ENCODE measurements around the gene ZNF12. TPM values are rescaled to one million over a fixed set of nuclear protein-coding genes. Genes with fewer than 3 reads are reported as not detected.
"Not testable (repeated sequence)": the region's sequence is repeated elsewhere in the genome, so short reads cannot be mapped to it uniquely, and the experiment has no call there.

Gene ZNF12
- total RNA-seq, 1 donor from 2014 or later: 29.0 TPM

- no peak for DNase-seq (ENCODE audit: low spot score)
Measured at GRCh38 chr7:6691609-6692106, 15.1 kb downstream of the ZNF12 start.

GRCh38 chr7:6691103-6691502, 15.6 kb downstream of the ZNF12 start:
- no peak for DNase-seq (ENCODE audit: low spot score)

DNA sequence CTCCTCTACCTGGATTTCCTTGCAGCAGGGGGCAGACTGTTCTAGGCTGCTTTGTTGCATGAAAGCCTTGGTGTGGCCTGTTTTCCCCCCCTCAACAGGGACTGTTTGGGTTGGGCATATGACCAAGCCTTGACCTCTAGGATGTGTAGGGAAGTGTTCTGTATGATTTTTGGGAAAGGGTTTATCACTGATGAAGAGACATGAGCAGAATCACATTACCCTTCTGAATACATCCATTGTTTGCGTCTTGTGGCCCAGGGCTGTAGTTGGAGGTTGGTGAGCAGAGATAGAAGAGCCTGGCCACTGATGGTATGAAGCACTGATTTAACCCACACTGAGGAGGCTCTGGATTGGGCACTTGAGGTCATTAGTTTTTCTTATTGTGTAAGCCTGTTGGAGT, 26.6 kb downstream of the ZNF12 start:
- DNase-seq (ENCODE audit: low spot score): no peak

DNA sequence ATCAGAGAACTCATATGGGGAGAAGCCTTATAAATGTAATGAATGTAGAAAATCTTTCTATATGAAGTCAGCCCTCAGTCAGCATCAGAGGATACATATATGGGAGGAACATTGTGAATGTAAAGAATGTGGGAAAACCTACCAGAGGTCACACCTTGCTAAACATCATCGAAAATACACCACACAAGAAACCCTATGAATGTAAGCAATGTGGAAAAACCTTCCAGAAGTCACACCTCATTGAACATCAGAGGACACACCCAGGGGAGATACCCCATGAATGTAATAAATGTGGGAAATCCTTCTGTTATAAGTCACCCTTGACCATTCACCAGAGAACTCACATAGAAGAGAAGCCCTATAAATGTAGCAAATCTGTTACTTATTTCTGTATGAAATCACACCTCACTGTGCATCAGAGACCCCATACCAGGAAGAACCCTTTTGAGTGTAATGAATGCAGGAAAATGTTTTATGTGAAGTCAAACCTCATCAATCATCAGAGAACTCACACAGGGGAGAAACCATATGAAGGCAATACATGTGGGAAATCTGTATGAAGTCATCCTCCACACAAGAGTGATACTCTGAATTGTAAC, 30.8 kb downstream of the ZNF12 start:
- DNase-seq (ENCODE audit: low spot score): no peak

- DNase-seq (ENCODE audit: low spot score): not testable (repeated sequence)
Measured at GRCh38 chr7:6670851-6671250, 35.9 kb downstream of the ZNF12 start.

GRCh38 chr7:6658618-6659345, 48.0 kb downstream of the ZNF12 start:
- no peak for DNase-seq (ENCODE audit: low spot score)

DNA sequence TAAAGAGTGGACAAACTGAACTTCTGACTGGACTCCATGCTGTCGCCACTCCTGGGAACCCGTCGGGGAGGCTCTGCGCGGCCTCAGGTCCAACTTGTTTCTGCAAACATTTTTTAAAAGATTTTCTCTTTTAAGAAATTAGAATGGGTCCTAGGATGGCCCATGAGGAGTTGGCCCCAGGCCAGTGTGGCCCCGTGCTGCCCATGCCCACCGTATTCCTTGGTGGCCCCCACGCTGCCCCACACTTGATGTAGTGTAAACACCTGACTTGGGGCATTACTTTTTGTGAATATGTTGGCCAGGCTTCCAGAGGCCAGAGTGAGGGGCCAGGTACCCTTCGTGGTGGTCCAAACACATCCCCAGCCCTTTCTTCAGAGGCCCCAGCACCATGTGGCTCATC, 50.3 kb downstream of the ZNF12 start:
- DNase-seq (ENCODE audit: low spot score): no peak

DNA sequence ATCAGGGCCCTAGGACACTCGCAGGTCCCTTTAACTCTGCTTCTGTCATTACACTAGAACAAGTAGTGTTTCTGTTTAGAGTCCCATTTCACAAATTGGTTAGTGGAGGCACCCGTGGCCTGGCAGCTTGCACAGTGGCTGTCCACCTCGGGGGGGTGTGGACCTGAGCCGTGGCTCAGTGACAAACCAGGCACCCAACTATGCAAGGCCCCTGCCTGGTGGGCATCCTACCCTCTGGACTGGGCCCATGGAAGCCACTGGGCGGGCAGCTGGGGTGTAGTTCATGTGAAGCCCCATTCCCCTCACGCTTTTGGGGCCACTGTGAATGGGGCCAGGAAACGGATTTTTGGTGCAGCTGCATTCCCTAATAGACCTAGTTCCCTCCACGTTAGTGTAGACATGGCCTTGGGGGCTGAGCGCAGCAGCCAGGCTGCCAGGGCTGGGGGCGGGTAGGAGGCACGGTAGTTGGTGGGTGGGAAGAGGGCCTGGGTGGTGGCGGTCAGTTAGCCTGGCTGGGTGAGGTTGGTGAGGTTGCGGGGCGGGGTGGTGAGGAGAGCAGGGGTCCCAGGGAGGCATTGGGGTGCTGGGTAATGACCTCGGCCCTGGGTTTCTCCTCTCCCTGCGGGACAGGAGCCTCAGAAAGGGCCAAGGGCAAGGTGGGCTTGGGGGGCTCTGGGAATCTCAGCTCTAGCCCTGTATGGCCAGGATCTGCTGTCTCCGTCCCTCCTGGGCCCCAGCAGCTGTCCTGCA, 50.9 kb downstream of the ZNF12 start:
- DNase-seq (ENCODE audit: low spot score): no peak

DNA sequence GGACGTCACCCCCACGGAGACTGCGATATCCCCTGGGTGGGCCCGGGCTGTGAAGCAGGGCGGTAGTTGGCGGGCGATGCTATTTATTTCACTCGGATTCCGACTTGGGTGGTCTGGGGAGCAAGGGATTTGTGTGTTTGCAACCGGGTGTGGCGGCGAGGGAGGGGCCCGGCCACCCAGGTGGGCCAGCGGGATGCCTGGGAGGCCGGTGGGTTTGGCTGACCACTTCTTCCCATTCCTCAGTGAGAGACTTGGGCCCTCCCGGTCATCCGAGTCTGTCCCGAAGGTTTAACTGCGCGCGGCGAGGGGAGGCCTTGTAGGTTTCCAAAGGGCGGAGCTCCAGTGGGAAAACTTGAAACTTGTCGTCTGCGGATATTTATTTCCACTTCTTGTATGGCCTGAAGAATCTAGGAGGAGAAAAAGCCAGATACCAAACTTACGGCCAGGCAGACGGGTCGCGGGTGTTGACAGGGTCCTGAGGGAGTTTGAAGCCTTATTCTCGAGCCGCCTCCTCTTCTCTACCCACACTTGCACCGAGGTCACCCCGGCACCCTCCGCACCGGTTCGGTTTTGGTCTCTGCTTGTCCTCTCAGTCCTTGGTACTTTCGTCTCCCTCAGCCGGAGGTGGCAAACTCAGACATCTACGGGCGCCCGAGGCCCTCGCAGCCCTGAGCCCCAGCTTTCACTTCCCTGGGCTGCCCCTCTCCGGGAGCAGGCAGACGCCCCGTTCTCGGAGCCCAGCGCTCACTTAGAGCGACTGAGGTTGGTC, 51.7 kb downstream of the ZNF12 start:
- DNase-seq (ENCODE audit: low spot score): no peak

DNA sequence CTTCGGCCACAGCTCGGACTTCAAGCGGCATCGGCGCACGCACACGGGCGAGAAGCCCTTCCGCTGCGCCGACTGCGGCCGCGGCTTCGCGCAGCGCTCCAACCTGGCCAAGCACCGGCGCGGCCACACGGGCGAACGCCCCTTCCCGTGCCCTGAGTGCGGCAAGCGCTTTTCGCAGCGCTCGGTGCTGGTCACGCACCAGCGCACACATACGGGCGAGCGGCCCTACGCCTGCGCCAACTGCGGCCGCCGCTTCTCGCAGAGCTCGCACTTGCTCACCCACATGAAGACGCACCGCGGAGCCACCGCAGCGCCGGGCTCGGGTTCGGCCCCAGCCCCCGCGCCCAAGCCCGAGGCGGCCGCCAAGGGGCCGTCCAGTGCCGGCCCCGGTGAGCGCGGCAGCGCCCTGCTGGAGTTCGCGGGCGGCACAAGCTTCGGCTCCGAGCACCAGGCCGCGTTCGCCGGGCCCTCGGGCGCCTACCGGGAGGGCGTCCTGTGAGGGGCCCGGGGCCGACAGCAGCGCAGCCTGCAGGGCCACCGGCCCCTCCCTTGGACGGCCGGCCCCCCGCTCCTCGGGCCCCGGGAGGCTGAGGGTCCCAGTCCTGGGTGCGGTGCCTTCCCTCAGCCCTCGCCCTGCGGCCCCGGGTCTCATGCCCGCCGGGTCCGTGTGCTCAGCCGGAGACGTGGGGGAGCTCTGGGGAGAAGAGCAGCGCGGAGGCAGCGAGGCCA, 52.5 kb downstream of the ZNF12 start:
- DNase-seq (ENCODE audit: low spot score): no peak

- no peak for DNase-seq (ENCODE audit: low spot score)
Measured at GRCh38 chr7:6653071-6654003, 53.4 kb downstream of the ZNF12 start.

GRCh38 chr7:6652446-6653011, 54.2 kb downstream of the ZNF12 start:
- no peak for DNase-seq (ENCODE audit: low spot score)

DNA sequence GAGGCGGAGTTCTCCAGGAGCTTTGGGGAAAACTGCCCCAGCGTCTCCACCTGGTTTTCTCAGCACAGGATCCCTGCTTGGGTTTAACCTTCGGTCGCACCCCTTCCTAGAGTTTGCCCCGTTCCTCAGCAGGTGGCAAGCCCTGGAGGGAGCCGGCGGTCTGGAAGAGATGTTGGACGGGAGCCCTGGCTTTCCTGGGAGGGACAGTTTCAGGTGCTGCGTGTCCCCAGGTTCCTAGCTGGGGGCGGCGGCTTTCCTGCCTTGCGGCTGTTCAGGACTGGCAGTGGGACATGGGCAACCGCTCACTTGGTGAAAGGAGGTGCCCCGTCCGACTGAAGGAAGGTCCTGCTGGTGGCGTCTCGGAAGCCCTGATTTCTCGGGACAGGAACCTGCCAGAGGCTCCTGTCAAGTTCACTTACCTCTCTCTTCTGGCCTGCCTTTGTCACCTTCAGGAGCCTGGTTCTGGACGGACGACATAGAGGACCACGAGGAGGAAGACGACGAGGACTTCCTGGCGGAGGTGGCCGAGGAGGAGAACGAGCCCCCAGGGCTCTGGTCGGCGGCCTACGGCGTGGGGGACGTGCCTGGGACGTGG, 54.8 kb downstream of the ZNF12 start:
- no peak for DNase-seq (ENCODE audit: low spot score)

DNA sequence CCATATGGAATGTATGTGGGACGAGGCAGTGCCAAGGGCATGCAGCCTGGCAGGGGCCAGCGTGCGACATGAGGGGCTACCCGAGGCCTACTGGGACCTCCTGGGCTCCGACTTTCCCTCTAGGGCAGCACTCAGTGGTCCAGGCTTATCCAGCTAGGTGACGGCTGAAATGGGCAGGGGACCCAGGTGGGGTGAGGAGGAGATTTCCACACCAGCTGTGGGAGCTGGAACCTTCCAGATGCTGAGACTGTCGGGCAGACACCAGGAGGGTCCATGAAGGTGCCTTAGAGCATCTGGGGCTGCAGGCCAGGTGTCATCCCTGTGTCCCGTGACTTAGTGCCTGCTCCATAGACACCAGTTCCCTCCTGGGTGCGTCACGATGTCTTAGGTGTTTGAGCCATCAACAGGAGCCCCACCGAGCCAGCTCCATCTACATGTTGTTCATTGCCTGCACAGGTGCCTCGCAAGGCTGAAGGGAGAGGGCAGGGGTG, 56.2 kb downstream of the ZNF12 start:
- no peak for DNase-seq (ENCODE audit: low spot score)

GRCh38 chr7:6650086-6650485, 56.7 kb downstream of the ZNF12 start:
- no peak for DNase-seq (ENCODE audit: low spot score)

DNA sequence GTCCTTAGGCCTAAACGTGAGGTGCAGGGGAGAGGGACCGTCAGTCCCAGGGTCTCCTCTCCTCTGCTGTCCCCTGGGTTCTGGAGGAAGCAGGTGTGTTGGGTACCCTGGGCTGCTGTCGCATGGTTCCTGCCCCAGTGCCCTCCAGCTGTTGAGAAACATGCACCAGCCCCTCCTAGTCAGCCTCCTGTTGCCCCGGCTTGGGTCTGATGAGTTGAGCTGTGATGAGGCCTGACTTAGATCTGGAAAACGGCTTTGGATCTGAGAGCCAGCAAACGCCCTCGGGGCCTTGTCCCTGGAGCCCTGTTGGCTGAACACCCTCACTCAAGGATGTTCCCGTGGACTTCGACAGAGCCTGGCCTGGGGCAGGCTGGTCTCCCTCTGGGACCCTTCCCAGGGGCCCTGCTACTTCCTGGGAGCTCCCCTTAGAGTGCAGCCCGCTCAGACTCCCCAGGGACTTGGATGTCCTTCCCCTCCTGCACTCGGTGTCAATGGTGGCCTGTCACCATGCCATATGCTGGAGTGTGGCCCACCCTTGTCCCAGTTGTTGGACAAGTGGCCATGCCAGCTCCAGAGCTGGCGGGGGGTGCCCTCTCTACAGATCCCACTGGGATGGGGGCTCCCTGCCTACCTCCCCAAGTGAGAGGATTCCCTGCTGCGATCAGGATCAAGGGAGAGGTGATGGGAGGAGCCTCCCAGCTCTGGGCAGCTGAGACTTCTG, 57.3 kb downstream of the ZNF12 start:
- no peak for DNase-seq (ENCODE audit: low spot score)

DNA sequence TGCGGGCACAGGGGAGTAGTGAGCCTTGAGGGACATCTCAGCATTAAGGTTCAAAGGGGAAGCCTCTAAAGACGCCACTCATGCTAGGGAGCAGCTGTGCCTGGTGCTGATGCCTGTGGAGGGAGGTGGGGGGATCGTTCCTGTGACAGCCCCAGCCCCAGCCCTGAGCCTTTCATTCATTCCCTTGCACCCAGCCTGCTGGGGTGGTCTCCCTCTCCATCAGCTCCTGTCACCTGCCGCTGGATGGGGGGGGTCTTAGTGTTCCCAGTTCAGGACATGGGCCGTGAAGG, 58.0 kb downstream of the ZNF12 start:
- no peak for DNase-seq (ENCODE audit: low spot score)

DNA sequence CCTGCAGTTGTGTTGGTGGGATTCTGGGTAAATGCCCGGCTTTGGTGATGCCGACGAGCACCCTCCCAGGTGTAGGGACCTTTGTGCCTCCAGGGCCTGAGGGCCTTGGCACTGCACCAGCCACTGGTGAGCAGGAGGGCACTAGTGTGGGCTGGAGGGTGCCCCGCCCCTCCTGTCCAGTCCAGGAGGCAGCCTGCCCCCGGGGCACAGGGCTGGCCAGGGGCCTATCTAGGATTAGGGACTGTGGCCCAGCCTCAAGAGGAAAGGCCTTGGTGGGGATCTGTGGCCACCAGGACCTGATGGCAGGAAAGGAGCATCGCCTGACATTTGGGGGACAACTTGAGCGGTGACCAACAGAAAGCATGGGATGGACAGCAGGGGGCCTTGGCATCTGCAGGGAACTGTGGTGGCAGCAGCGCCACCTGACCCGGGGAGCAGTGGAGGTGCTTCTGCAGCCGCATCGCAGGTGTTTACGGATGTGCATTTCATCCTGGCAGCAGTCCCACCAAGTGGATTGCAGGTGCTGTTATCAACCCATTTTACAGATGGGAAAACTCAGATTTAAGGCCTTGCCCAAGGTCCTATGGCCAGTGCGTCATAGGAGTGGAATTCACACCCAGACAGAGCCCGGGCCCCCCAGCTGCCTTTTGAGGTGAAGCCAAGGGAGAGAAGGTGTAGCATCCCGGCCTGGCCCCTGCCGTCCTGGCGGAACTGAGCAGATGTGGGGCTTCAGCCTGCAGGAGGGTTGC, 58.5 kb downstream of the ZNF12 start:
- no peak for DNase-seq (ENCODE audit: low spot score)
